CD14-positive monocyte (primary cell): ENCODE measurements around the gene MAP3K1. TPM values are rescaled to one million over a fixed set of nuclear protein-coding genes. Genes with fewer than 3 reads are reported as not detected.

Experiments
- DNase-seq, 3 donors: peaks; one replicate each; pipeline ENCODE4 v3.0.0-alpha.2; 2011 to 2022
- H2AFZ ChIP-seq: 2 replicates; pipeline ENCODE4 v1.6.0; 2012; ENCODE audit warnings: mild to moderate bottlenecking, low read depth, low read length, inconsistent platforms; ENCODE audit not compliant: insufficient read depth, poor library complexity, severe bottlenecking
- H3K27ac ChIP-seq, 2 donors: 1 replicate in 1 of 2; 2 replicates in 1 of 2; pipeline ENCODE4 v1.5.1; 2012 to 2013; ENCODE audit warnings: low read length in 2 of 2, control low read depth in 1 of 2, inconsistent platforms in 1 of 2, low read depth in 1 of 2, mild to moderate bottlenecking in 1 of 2
- H3K27me3 ChIP-seq, 2 donors: one replicate each; pipeline versions ENCODE4 v1.6.0 to v1.6.1; 2011 to 2013; ENCODE audit warnings: low read length in 2 of 2; ENCODE audit not compliant: control insufficient read depth in 2 of 2, insufficient read depth in 2 of 2
- H3K36me3 ChIP-seq, 2 donors: replicated peaks in 1 of 2; 1 replicate in 1 of 2; 2 replicates in 1 of 2; pipeline versions ENCODE4 v1.5.1 to v1.6.1; 2012 to 2013; ENCODE audit warnings: low read length in 2 of 2, control low read depth in 1 of 2, inconsistent platforms in 1 of 2, mild to moderate bottlenecking in 1 of 2; ENCODE audit not compliant: insufficient read depth in 2 of 2, control insufficient read depth in 1 of 2
- H3K4me1 ChIP-seq, 2 donors: 1 replicate in 1 of 2; 2 replicates in 1 of 2; pipeline versions ENCODE4 v1.5.1 to v1.6.1; 2012 to 2013; ENCODE audit warnings: low read length in 2 of 2, control low read depth in 1 of 2, inconsistent platforms in 1 of 2, mild to moderate bottlenecking in 1 of 2, moderate library complexity in 1 of 2; ENCODE audit not compliant: insufficient read depth in 2 of 2, control insufficient read depth in 1 of 2
- H3K4me2 ChIP-seq: replicated peaks from 2 replicates; pipeline ENCODE3; 2012; ENCODE audit warnings: low read length, moderate library complexity, mild to moderate bottlenecking; ENCODE audit not compliant: poor library complexity, severe bottlenecking; ENCODE audit errors: extremely low read depth
- H3K4me3 ChIP-seq, 3 experiments: fragments of 200-600 bp in 1 of 3; sonication (generic) in 1 of 3; replicated peaks in 1 of 3; 1 replicate in 2 of 3; 2 replicates in 1 of 3; pipeline ENCODE4 v1.5.1; 2011 to 2013; ENCODE audit warnings: low read length in 3 of 3, mild to moderate bottlenecking in 3 of 3, control low read depth in 2 of 3, low read depth in 2 of 3, inconsistent platforms in 1 of 3, moderate library complexity in 1 of 3
- H3K79me2 ChIP-seq: 2 replicates; pipeline ENCODE4 v1.6.0; 2012; ENCODE audit warnings: mild to moderate bottlenecking, control low read depth, inconsistent platforms, low read length, moderate library complexity; ENCODE audit not compliant: insufficient read depth
- H3K9ac ChIP-seq: 2 replicates; pipeline ENCODE4 v1.6.0; 2017; ENCODE audit warnings: low read length, mild to moderate bottlenecking; ENCODE audit not compliant: insufficient read depth, poor library complexity, severe bottlenecking
- H3K9me3 ChIP-seq, 2 donors: replicated peaks in 1 of 2; 1 replicate in 1 of 2; 2 replicates in 1 of 2; pipeline versions ENCODE4 v1.5.1 to v1.6.1; 2012 to 2013; ENCODE audit warnings: low read length in 2 of 2, control low read depth in 1 of 2; ENCODE audit not compliant: control insufficient read depth in 1 of 2, insufficient read depth in 1 of 2
- H4K20me1 ChIP-seq: 2 replicates; pipeline ENCODE4 v1.6.0; 2012; ENCODE audit warnings: mild to moderate bottlenecking, low read length, control low read depth, moderate library complexity; ENCODE audit not compliant: insufficient read depth
- H3K27ac Mint-ChIP-seq, 7 donors: one replicate each; pipeline ENCODE4 v1.8.0; 2020; ENCODE audit warnings: mild to moderate bottlenecking in 7 of 7, mixed read lengths in 7 of 7, moderate library complexity in 6 of 7, inconsistent platforms in 2 of 7
- H3K27me3 Mint-ChIP-seq, 3 donors: one replicate each; pipeline ENCODE4 v1.8.0; 2021 to 2022; ENCODE audit warnings: low read depth in 3 of 3, mild to moderate bottlenecking in 3 of 3, mixed read lengths in 3 of 3, moderate library complexity in 3 of 3, inconsistent platforms in 1 of 3
- H3K36me3 Mint-ChIP-seq, 2 donors: one replicate each; pipeline ENCODE4 v1.8.0; 2020; ENCODE audit warnings: mixed read lengths in 2 of 2, inconsistent platforms in 1 of 2, mild to moderate bottlenecking in 1 of 2
- H3K4me1 Mint-ChIP-seq: one replicate; pipeline ENCODE4 v1.8.0; 2020; ENCODE audit warnings: mild to moderate bottlenecking, mixed read lengths
- H3K4me3 Mint-ChIP-seq, 2 donors: one replicate each; pipeline ENCODE4 v1.8.0; 2020; ENCODE audit warnings: mild to moderate bottlenecking in 2 of 2, mixed read lengths in 2 of 2, moderate library complexity in 1 of 2
- H3K9me3 Mint-ChIP-seq, 7 donors: one replicate each; pipeline ENCODE4 v1.8.0; 2020 to 2022; ENCODE audit warnings: mixed read lengths in 7 of 7, mild to moderate bottlenecking in 6 of 7, moderate library complexity in 6 of 7, inconsistent platforms in 2 of 7
- WGBS: methylation state at CpG from one replicate; pipeline ENCODE4 v1.1.5; 2013; ENCODE audit warnings: missing lambda C conversion rate; ENCODE audit not compliant: insufficient coverage; 5-methylcytosine and 5-hydroxymethylcytosine counted together
- intact Hi-C, 2 donors: fragments of 100-400 bp; cut with micrococcal nuclease; formaldehyde crosslinking; loops; one replicate each; pipeline versions ENCODE4 v1.15.0 to v1.15.1; 2023
- polyA plus RNA-seq, 3 donors: library from polyadenylated mRNA; depleted of rRNA in 1 of 3; unstranded in 2 of 3; stranded (reverse) in 1 of 3; fragments of 300-500 nt in 2 of 3; fragments of >200 nt in 1 of 3; fragmentation: Illumina TruSeq in 2 of 3; gene quantifications; 1 replicate in 2 of 3; 2 replicates in 1 of 3; pipeline ENCODE4 v1.2.3, GENCODE V29; 2012 to 2021
- TF ChIP-seq, protein P1 (sequence below): fragments of 200-600 bp; IDR thresholded peaks from one replicate; pipeline ENCODE4 v1.8.0; 2022; ENCODE audit warnings: antibody characterized with exemption, mild to moderate bottlenecking

Gene MAP3K1
- polyA plus RNA-seq, 3 donors, result 44.7 to 62.1 (median 45.6) TPM

DNA sequence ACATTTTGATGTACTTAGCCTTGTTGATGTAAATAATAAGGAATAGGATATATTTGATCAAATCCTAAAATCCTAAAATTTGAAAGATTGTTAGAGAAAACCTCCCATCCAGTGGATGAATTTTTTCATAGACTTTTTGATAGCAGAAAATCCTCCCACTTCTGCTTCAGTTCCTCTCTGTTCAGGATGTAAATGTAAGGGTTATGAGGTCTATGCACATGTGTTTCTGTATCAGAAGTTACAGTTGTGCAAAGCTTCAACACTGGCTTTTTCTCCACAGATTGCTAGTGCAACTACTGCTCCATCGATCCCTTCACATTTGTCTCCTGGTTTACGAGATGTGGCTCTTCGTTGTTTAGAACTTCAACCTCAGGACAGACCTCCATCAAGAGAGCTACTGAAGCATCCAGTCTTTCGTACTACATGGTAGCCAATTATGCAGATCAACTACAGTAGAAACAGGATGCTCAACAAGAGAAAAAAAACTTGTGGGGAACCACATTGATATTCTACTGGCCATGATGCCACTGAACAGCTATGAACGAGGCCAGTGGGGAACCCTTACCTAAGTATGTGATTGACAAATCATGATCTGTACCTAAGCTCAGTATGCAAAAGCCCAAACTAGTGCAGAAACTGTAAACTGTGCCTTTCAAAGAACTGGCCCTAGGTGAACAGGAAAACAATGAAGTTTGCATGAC lies 78.1 kb downstream of the MAP3K1 start:
- WGBS, result 85% methylated on average over 4 of the region's 5 CpGs
- intact Hi-C loops, result no loop called here
- no peak for DNase-seq
- no peak overlapping the region for H3K27ac ChIP-seq
- peaks cover 77 to 81% of the 10 kb centered on the region in 2 donors for H3K36me3 Mint-ChIP-seq
- no peak overlapping the region for H3K4me3 Mint-ChIP-seq
- no peak overlapping the region for H3K27ac Mint-ChIP-seq
- no peaks in the 10 kb centered on the region for H3K4me1 Mint-ChIP-seq
- TF ChIP-seq, protein P1, sequence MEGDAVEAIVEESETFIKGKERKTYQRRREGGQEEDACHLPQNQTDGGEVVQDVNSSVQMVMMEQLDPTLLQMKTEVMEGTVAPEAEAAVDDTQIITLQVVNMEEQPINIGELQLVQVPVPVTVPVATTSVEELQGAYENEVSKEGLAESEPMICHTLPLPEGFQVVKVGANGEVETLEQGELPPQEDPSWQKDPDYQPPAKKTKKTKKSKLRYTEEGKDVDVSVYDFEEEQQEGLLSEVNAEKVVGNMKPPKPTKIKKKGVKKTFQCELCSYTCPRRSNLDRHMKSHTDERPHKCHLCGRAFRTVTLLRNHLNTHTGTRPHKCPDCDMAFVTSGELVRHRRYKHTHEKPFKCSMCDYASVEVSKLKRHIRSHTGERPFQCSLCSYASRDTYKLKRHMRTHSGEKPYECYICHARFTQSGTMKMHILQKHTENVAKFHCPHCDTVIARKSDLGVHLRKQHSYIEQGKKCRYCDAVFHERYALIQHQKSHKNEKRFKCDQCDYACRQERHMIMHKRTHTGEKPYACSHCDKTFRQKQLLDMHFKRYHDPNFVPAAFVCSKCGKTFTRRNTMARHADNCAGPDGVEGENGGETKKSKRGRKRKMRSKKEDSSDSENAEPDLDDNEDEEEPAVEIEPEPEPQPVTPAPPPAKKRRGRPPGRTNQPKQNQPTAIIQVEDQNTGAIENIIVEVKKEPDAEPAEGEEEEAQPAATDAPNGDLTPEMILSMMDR, result no peak
- peaks cover 19% of the 10 kb centered on the region for H3K79me2 ChIP-seq
- no peak overlapping the region for H3K9ac ChIP-seq
- peaks cover 83% of the 10 kb centered on the region for H4K20me1 ChIP-seq
- H2AFZ ChIP-seq, result no peak overlapping the region
- H3K36me3 ChIP-seq, result peaks cover 70 to 89% of the 10 kb centered on the region in 2 donors
- no peaks in the 10 kb centered on the region for H3K4me1 ChIP-seq
- H3K27me3 Mint-ChIP-seq, result no peaks in the 10 kb centered on the region
- no peaks in the 10 kb centered on the region for H3K9me3 ChIP-seq
- no peak overlapping the region for H3K4me3 ChIP-seq
- no peak overlapping the region for H3K4me2 ChIP-seq
- H3K27me3 ChIP-seq, result no peaks in the 10 kb centered on the region
- H3K9me3 Mint-ChIP-seq, result peaks cover 0 to 1% (median 0%) of the 10 kb centered on the region in 7 donors

DNA sequence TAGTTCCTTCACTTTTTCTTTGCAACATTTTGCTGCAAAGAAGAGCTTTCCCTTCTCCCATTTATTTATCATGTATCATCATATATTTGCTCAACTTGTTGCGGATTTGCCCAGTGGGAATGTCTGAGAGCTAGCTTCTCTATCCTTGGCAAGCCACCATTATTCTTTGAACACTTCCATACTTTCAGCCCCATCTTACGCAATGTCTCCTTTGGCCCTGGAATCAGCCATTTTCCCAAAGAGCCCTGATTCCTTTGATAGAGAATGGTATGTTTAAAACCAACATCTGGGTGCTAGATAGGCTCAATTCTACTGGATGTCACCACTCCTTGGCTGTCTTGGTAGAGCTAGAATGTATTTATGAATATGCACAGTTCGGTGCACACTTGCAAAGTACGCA lies 81.4 kb downstream of the MAP3K1 start:
- H3K4me3 Mint-ChIP-seq, result no peak overlapping the region
- Histone ChIP-seq H3K9me3 (no peaks in the 10 kb centered on the region), H3K4me1 (peaks cover 0 to 5% of the 10 kb centered on the region in 2 donors), H2AFZ (no peak overlapping the region), H3K4me3 (no peak overlapping the region), H4K20me1 (peaks cover 56% of the 10 kb centered on the region), H3K27ac (no peak overlapping the region), H3K27me3 (no peaks in the 10 kb centered on the region), H3K79me2 (no peaks in the 10 kb centered on the region), H3K4me2 (no peak overlapping the region), H3K36me3 (peaks cover 43 to 55% of the 10 kb centered on the region in 2 donors), H3K9ac (no peak overlapping the region)
- TF ChIP-seq, protein P1, result no peak
- WGBS, result no CpG with 5 or more reads among the region's 4 CpGs
- H3K4me1 Mint-ChIP-seq, result no peaks in the 10 kb centered on the region
- no peak overlapping the region for H3K27ac Mint-ChIP-seq
- intact Hi-C loops, result no loop called here
- H3K36me3 Mint-ChIP-seq, result peaks cover 47 to 50% of the 10 kb centered on the region in 2 donors
- no peaks in the 10 kb centered on the region for H3K27me3 Mint-ChIP-seq
- DNase-seq, result no peak
- peaks cover 0 to 1% (median 0%) of the 10 kb centered on the region in 7 donors for H3K9me3 Mint-ChIP-seq
